Neural cell (in vitro differentiated cells): ENCODE data around the gene MEGF6.

ENCODE experiments used
- CTCF ChIP-seq: fragments of 450-650 bp; IDR thresholded peaks from 2 replicates; pipeline ENCODE4 v1.5.1; 2014; ENCODE audit warnings: antibody characterized with exemption, mild to moderate bottlenecking, moderate library complexity; ENCODE audit not compliant: poor library complexity, severe bottlenecking
- EP300 ChIP-seq: fragments of 450-650 bp; conservative IDR thresholded peaks from 2 replicates; pipeline ENCODE4 v1.6.1; 2014; ENCODE audit warnings: antibody characterized with exemption, mild to moderate bottlenecking, moderate library complexity; ENCODE audit not compliant: poor library complexity, severe bottlenecking
- POLR2AphosphoS5 ChIP-seq: IDR thresholded peaks from 2 replicates; pipeline ENCODE4 v1.6.1; 2012

GRCh38 chr1:3636531-3636930, 25.2 kb upstream of the MEGF6 start:
- TF ChIP-seq CTCF, result no peak
- TF ChIP-seq POLR2AphosphoS5, result no peak
- TF ChIP-seq EP300, result no peak
